ENCODE results near the gene PRR18. TPM values are rescaled to one million over a fixed set of nuclear protein-coding genes. Genes with fewer than 3 reads are reported as not detected.

PRR18 gene
- total and polyA plus RNA-seq, 10 donors = 0.03 to 0.30 (median 0.18) TPM; not detected in 6

DNA sequence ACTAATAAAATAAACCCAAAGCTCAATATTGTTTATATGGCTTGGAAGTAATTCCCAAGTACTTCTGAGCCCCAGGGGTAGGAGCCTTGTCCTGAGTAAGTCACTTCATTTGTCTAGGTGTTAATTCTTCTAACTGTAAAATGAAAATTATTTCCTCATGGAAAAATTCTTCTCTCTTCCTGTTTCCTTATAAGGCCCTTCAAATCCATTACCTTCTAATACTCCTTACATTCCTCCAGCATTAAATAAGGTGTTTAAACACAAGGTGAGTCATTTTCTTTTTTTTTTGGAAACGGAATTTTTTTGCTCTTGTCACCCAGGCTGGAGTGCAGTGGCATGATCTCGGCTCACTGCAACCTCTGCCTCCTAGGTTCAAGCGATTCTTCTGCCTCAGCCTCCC lies 41.9 kb downstream of the PRR18 start:
- Histone ChIP-seq H3K9me3 (no peaks in the 10 kb centered on the region), H3K4me1 (peaks cover 0 to 5% (median 0%) of the 10 kb centered on the region in 6 donors), H3K27me3 (replicated peaks in 1 of 7) (peaks cover 0 to 27% (median 3%) of the 10 kb centered on the region in 7 donors), H3K4me3 (no peak overlapping the region), H3K27ac (no peak overlapping the region), H3K36me3 (no peaks in the 10 kb centered on the region)
- no peak for TF ChIP-seq POLR2A (IDR thresholded peaks at IDR 0.05)
- TF ChIP-seq POLR2AphosphoS5 (IDR thresholded peaks at IDR 0.05) = no peak
- TF ChIP-seq, protein P1, sequence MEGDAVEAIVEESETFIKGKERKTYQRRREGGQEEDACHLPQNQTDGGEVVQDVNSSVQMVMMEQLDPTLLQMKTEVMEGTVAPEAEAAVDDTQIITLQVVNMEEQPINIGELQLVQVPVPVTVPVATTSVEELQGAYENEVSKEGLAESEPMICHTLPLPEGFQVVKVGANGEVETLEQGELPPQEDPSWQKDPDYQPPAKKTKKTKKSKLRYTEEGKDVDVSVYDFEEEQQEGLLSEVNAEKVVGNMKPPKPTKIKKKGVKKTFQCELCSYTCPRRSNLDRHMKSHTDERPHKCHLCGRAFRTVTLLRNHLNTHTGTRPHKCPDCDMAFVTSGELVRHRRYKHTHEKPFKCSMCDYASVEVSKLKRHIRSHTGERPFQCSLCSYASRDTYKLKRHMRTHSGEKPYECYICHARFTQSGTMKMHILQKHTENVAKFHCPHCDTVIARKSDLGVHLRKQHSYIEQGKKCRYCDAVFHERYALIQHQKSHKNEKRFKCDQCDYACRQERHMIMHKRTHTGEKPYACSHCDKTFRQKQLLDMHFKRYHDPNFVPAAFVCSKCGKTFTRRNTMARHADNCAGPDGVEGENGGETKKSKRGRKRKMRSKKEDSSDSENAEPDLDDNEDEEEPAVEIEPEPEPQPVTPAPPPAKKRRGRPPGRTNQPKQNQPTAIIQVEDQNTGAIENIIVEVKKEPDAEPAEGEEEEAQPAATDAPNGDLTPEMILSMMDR (IDR thresholded peaks at IDR 0.05 in 8 of 11, conservative IDR thresholded peaks at IDR 0.05 in 3 of 11) = no peak
- intact Hi-C loops (cut with DNase I; ENCODE audit: low total_unique reads) = no loop called here
- WGBS, 5 donors = 86 to 95% (median 91%) methylated on average over 3 of the region's 3 CpGs
- no peak for DNase-seq

DNA sequence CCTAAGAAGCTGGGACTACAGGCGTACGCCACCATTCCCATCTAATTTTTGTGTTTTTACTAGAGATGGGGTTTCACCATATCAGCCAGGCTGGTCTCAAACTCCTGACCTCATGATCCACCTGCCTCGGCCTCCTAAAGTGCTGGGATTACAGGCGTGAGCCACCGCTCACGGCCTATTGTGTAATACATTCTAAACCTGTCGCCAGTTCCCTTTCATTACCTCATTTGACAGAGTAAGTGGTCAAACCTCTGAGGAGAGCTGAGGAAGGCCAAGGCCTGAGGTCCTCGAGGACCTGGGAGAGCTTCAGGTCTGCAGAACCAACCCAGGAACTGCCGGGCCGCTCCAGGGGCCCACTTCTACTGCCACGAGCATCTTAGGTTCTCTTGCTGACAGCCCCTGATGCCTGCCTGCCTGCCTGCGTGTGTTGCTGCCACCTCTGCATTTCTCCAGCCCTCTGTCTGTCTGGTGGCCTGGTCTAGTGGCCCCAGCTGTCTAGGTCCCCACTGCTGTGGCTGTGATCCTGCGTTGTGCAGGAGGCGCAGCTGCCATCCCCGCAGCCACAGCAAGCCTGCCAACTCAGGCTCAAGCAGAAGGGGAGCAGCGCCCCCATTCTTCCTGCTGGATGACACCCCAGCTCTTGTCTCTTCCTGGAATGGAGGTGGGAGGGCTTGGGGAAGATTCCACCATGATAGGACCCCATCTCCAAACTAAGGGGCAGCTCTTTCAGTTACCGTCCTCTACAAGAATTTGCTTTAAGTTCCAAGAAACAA lies 45.3 kb downstream of the PRR18 start:
- Histone ChIP-seq H3K27me3 (replicated peaks in 1 of 7) (no peaks in the 10 kb centered on the region), H3K4me1 (peaks cover 5 to 33% (median 22%) of the 10 kb centered on the region in 6 donors), H3K27ac (peak overlapping the region in 5 of 8 donors; percentile 18 to 70 (median 36)), H3K36me3 (no peaks in the 10 kb centered on the region), H3K4me3 (peak overlapping the region in 1 of 8 donors; percentile 10), H3K9me3 (no peaks in the 10 kb centered on the region)
- WGBS, 5 donors = 69 to 80% (median 77%) methylated on average over 13 to 17 of the region's 17 CpGs
- intact Hi-C loops (cut with DNase I; ENCODE audit: low total_unique reads) = no loop called here
- no peak for DNase-seq
- TF ChIP-seq POLR2AphosphoS5 (IDR thresholded peaks at IDR 0.05) (no peak), POLR2A (IDR thresholded peaks at IDR 0.05) (no peak)
- TF ChIP-seq, protein P1 (IDR thresholded peaks at IDR 0.05 in 8 of 11, conservative IDR thresholded peaks at IDR 0.05 in 3 of 11) = no peak

DNA sequence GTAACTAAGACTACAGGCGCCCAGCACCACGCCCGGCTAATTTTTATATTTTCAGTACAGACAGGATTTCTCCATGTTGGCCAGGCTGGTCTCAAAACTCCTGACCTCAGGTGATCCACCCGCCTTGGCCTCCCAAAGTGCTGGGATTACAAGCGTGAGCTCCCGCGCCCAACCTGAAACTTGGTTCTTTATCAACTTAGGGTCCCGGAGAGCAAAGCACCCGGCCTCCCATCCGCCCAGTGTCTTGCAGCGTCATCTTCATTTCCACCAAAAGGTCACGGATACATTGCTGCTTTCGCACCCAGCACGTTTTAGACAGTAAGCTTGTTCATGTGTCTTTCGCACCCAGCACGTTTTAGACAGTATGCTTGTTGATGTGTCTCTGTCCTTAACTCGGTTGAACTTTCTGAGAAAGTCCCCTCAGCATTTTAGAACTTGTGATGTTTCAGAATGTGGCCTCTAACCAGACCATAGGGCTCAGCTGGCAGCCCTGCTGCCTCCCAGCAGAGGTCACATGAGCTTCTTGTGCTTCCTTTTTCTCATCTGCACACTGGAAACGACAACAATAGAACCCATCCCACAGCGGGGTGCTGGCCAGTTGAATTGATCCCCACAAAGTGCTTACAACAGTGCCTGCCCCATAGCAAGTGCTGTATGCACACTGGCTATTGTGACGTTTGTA lies 48.8 kb downstream of the PRR18 start:
- Histone ChIP-seq H3K36me3 (no peaks in the 10 kb centered on the region), H3K4me1 (peaks cover 5 to 38% (median 26%) of the 10 kb centered on the region in 6 donors), H3K4me3 (peak overlapping the region in 1 of 8 donors; percentile 56), H3K27me3 (replicated peaks in 1 of 7) (peaks cover 0 to 6% (median 0%) of the 10 kb centered on the region in 7 donors), H3K9me3 (no peaks in the 10 kb centered on the region), H3K27ac (peak overlapping the region; percentile 28 to 96 (median 88))
- peak; percentile 82 for DNase-seq
- intact Hi-C loops (cut with DNase I; ENCODE audit: low total_unique reads) = no loop called here
- peak in 2 of 3 donors; percentile 21 to 39 for TF ChIP-seq POLR2AphosphoS5 (IDR thresholded peaks at IDR 0.05)
- TF ChIP-seq POLR2A (IDR thresholded peaks at IDR 0.05) = no peak
- 47 to 70% (median 66%) methylated on average over 19 to 20 of the region's 20 CpGs for WGBS, 5 donors

DNA sequence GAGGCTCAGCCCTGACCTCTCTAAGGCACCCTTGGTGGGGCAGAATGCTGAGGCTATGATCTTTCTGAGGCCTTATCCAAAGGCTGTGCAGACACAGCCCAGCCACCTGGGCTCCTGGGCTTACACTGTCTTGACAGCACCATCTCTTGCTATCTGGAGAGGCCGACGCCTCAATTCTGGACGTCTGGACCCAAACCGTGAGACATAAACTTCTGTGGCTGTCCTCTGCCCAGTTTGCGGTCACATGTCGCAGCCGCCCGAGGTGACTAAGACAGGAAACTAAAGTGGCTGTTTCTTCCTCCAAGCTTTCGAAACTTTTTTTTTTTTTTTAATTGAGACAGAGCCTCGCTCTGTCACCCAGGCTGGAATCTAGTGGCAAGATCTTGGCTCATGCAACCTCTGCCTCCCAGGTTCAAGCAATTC lies 49.3 kb downstream of the PRR18 start:
- WGBS, 5 donors = 9 to 36% (median 19%) methylated on average over 10 of the region's 10 CpGs
- peak overlapping the region in 7 of 8 donors; percentile 78 to 96 (median 88) for H3K27ac ChIP-seq
- H3K27me3 ChIP-seq (replicated peaks in 1 of 7) = peaks cover 0 to 12% (median 1%) of the 10 kb centered on the region in 7 donors
- H3K9me3 ChIP-seq = no peaks in the 10 kb centered on the region
- no peaks in the 10 kb centered on the region for H3K36me3 ChIP-seq
- H3K4me3 ChIP-seq = peak overlapping the region in 1 of 8 donors; percentile 56
- DNase-seq = peak; percentile 89
- H3K4me1 ChIP-seq = peaks cover 5 to 42% (median 29%) of the 10 kb centered on the region in 6 donors
- intact Hi-C loops (cut with DNase I; ENCODE audit: low total_unique reads) = no loop called here
- TF ChIP-seq POLR2A (IDR thresholded peaks at IDR 0.05) = no peak
- TF ChIP-seq POLR2AphosphoS5 (IDR thresholded peaks at IDR 0.05) = peak in 2 of 3 donors; percentile 58 to 67

Measured in spleen (tissue), 11 donors.